Fibroblast of upper back skin (primary cell): ENCODE measurements around the gene PDIA2.
"Not testable (repeated sequence)": the region's sequence is repeated elsewhere in the genome, so short reads cannot be mapped to it uniquely, and the experiment has no call there.

Source experiments
- DNase-seq: peaks from one replicate; pipeline ENCODE4 v3.0.0-alpha.2; 2013

The PDIA2 gene

DNA sequence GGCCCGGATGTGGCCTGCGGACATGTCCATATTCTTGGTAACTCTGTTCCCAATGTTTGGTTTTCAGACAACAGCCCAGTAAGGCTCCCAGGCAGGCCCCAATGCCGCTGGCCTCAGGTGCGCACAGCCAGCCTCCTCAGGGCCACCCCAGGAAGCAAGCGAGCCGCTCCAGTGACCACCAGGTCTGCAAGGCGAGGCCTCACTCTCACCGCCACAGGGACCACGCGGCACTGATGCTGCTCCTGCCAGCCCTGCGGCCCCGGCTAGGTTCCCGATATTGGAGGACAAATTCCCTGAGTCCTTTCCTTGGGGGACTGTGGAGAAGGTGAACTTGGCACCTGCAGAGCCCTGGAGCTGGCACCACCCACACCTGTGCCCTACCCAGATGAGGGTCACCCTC is 19.0 kb downstream of the PDIA2 start:
- no peak for DNase-seq

DNA sequence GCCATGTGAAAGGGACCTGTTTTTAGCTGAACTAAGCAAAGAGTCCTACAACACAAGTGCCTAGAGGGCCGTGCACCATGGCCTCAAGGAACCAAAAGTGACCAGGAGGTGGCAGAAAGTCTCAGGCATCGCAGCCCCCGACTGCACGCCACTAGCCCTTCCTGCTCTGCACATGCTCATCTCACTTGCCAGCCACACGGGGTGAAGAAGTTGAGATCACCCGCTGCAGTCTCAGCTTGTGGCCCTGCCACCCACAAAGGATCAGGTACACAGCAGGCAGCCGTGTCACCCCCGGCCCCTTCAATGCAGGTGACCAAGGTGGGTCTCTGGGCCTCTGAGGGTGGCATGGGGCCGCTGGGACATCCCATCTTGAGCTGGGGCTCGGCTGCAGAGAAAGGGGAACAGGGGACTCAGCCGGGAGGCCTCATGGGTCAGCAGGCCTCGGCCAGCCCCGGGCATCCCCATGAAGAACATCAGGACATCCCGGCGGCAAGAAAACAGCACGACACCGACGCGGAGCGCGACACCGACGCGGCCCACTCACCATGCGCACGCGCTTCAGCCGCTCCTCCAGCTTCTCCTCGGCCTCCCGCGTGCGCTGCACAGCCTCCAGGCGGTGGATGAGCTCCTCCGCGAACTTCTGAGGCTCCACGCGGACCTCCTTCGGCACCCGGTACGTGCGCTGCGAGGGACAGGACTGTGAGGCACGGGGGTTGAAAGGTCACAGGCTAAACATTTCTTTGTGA is 21.0 kb downstream of the PDIA2 start:
- peak; percentile 1 for DNase-seq

DNA sequence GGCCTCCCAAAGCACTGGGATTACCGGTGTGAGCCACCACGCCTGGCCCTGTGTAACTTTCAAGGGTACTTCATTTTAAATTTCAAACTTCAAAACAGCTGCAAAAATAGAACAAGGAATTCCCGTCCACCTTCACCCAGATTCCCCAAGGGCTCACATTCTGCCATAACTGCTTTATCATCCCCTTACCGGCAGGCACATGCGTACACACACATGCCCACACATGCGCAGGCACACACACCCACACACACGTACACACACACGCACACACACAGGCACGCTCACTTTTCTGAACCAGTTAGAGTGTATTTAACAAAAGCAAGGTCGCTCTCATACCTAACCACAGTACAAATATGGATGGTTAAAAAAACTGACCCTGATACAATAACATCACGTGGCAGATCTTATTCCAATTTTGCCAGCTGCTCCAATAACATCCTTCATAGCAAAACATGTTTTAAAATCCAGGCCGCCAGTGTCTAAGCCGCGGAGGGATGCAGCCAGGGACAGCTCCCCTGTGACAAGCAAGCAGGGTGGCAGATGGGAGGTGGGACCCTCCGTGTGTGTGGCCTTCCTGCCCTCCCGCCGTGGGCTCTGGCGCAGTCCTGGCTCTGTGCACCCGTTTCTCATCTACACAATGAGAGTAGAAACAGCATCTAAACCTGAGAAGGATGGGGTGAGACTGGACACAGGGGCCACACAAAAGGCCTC is 23.1 kb downstream of the PDIA2 start:
- no peak for DNase-seq

DNA sequence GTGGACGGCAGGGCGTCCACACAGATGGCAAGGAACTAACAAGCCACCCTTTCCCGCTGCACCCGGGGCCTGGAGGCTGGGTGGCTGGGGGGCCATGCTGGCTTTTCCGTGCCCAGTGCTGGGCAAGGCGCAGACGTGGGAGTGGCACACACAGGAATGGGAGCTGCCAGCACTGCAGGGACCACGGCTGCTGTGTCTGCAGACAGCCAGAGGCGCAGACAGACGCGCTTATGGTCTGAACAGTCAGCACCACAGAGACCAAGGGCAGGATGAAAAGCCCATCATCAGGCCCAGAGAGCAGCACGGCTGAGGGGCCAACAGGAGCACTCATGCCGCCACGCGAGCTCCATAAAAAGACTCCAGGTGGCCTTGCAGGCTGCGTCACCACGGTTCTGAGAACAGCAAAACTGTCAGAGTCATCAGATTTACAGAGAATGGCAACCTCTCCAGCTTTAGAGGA is 24.0 kb downstream of the PDIA2 start:
- DNase-seq, result no peak

DNA sequence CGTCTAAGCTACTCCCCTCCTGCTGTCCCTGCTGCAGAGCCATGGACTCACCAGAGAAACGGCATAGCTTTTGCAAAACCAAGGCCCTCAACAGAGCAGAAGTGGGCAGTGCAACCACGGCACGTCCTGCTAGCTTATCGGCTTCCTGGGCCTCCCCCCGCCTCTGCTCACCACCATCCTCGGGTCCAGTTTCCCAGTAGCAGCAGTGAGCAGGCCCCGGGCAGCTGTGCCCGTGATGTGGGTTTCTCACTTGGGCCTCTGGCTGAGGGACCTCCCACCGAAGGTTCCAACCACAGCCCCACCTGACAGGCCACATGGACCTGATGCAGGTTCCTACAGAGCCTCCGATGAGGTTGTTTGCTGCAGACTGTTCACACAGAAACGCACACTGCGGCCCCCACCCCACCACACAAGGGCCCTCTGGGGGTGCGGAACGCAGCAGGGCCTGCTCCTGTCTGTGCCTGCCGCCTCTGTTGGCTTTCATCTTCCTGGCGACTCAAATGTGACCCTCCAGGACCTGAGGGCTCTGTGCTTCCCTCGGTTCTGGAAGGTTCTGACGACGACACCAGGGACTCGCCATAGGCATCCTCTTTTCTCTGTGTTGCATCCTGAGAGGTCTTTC is 24.8 kb downstream of the PDIA2 start:
- no peak for DNase-seq

DNA sequence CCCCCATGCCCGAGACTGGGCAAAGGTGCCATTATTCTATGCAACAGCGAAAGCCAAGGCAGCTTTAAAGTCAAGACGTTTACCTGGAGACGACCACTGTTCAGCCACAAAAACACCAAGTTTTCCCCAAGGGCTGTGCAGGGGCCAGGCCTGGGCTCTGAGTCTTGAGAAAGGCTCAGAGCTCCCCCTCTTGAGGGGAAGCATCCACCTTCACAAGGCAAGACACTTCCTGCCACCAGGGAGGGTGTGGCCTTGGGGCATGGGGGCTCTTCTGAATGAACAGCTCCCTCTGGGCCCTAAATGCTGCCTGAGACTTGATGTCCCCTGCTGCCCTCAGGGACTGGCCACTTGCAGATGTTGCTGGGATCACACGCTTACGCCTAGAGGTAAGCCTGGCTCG is 26.5 kb downstream of the PDIA2 start:
- DNase-seq, result no peak

DNA sequence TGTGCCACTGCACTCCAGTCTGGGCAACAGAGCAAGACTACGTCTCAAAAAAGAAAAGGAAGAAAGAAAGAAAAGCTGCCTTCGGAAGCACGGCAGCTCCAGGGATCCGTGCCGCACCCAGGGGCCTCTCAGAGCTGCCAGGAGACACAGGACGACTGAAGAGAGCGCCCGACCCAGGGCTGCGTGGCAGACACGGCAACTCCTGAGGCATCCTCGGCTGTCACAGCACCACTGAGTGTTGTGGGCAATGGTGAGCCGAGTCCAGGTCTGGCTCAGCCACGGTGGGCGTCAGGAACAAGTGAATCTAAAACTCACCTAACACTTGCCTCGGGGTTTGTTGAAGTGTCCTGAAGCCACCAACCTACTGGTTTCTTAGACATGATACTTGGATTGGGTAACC is 28.8 kb downstream of the PDIA2 start:
- no peak for DNase-seq

DNA sequence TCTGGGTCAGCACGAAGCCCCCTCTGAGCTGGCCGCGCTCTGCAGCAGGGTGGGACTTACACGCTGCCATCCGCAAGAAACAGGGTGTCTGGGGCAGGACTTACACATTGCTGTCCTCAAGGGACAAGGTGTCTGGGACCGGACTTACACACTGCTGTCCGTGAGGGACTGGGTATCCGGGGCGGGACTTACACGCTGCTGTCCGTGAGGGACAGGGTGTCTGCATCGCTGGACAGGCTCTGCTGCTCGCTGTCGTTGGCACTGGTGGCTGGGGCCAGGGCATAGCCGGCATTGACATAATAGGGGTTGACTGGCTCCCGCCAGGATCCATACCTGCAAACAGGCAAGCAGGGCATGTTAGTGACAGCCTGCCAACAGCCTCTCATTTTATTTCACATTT is 31.4 kb downstream of the PDIA2 start:
- DNase-seq, result no peak

DNA sequence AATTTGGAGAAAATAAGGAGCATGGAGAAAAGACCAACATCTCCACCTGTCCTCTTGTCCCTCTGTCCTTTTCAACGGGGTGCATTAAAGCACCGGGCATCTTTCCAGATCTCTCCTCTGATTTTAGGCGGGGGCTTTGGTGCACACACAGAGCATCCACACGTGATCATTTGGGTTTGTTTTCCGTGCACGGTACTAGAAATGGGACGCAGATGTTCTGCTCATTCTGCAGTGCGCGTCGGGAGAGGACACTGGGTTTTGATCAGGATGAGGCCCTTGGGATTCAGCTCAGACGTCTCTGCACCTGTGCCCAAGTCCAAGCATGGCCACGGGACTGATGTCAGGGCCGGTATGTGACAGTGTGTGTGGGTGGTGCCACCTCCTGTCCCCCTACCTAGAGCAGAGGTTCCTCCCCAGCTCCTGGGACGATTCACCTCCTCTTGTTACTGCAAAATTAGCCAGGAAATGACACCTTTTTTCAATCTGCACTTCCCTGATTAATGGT is 31.9 kb downstream of the PDIA2 start:
- DNase-seq, result no peak

DNA sequence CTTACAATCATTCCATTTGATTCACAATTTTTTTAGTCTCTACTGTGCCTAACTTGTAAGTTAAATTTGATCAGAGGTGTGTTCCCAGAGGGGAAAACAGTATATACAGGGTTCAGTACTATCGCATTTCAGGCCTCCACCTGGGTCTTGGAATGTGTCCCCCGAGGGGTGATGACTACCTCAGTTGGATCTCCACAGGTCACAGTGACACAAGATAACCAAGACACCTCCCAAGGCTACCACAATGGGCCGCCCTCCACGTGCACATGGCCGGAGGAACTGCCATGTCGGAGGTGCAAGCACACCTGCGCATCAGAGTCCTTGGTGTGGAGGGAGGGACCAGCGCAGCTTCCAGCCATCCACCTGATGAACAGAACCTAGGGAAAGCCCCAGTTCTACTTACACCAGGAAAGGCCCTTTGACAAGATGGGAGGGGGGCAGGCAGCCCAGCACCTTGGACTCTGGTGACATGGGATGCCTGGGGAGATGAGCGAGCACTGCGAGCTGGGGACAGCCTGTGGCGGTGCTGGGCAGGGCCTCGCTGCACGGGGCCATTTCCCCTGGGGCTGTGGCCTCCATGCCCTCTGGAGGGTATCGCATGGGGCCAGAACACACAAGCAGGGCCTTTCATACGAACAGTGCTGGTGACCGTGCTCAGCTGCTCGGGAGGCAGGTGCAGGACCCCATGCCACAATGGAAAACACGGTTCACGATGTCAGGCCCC is 33.9 kb downstream of the PDIA2 start:
- no peak for DNase-seq

DNA sequence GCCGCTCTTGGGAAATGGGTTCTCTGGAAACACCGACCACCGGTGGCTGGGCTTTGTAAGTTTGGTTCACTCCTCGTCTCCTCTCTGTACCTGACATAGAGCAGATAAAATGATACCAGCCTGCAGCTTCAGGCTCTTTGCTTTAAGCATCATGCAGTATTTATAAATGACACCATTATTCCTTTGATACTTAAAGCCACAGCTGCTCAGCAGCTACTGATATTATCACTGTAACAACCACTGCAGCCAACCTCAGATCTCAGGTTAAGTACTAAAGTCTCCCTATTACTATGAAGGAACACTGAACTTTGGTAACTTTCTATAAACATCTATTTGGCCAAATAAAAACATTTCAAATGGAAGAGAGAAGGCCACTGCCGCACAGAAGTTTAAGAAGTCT is 34.6 kb downstream of the PDIA2 start:
- DNase-seq, result no peak

DNA sequence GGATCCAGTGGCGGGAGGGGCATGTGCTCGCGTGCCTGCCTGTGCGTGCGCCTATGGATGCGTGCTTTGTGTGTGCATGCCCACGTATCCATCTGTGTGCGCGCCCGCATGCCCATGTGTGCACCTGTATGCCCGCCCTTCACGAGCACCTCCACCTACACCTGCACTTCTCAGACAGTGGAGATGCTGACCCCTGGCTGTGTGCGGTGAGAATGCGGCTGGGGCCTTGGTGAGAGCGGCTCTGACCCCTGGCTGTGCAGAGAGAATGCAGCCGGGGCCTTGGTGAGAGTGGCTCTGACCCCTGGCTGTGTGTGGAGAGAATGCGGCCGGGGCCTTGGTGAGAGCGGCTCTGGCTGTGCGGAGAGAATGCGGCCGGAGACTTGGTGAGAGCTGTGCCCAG is 35.7 kb downstream of the PDIA2 start:
- no peak for DNase-seq

DNA sequence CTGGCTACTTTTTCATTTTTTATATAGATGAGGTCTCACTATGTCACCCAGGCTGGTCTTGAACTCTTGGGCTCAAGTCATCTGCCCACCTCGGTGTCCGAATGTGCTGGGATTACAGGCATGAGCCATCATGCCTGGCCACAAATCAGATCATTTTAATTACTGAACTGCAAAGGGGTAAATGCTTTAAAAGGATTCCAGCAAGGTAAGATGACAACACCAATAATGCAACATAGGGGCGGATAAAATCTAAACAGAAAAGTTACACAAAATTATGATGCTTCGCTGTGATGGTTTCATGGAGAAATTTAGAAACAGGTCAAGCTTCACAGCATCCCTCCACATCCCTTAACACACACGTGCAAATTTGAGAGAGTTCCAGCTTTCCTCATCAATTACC is 37.2 kb downstream of the PDIA2 start:
- no peak for DNase-seq

DNA sequence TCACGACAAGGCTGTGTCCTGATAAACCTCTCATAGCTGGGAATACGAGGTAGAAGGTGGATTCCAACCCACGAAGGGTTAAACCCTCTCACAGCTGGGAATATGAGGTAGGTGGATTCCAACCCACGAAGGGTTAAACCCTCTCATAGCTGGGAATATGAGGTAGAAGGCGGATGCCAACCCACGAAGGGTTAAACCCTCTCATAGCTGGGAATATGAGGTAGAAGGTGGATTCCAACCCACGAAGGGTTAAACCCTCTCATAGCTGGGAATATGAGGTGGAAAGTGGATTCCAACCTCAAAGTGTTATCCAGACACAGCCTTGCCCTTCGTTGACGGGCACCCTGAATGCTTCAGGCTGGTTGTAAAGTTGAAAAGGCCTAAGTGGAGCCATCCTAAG is 38.6 kb downstream of the PDIA2 start:
- DNase-seq, result no peak

DNA sequence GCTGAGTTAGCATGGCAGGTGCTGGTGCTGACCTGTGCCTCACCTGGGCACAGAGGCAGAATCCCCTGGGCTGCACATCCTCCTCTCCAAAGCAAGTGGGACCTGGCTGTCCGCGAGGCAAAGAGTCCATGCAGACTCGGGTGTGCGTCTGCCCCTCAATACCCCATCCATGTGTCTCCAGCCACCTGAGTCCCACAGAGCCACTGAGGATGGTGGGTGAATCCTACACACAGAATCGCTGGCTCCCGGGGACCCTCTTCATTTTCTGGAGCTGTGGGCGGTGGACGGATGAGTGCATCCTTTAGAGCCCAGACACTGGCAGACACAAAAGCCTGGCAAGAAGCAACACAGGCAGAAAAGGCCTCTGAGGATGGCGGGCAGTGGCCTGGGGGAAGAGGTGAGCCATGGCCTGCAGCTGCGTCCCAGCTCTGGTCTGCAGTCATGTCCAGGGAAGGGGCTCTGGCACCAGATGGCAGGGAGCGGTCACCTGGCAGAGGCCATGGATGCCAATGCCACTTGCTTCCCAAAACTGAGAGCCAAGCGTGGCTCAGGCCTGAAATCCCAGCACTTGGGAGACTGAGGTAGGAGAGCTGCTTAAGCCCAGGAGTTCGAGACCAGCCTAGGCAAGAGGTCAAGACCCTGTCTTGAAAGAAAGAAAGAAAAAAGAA is 39.6 kb downstream of the PDIA2 start:
- no peak for DNase-seq

DNA sequence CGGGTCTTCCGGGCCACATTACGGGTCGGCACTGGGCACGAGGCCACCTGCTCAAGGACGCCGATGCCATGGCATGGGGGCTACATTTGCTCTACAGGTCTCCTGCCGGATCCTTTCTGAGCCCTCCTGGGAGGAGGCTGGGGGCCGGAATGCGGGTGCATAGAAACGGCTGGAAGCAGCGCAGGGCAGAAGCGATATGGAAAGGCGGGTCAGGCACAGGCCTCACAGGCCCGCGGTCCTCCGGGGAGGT is 41.2 kb downstream of the PDIA2 start:
- DNase-seq, result no peak

DNA sequence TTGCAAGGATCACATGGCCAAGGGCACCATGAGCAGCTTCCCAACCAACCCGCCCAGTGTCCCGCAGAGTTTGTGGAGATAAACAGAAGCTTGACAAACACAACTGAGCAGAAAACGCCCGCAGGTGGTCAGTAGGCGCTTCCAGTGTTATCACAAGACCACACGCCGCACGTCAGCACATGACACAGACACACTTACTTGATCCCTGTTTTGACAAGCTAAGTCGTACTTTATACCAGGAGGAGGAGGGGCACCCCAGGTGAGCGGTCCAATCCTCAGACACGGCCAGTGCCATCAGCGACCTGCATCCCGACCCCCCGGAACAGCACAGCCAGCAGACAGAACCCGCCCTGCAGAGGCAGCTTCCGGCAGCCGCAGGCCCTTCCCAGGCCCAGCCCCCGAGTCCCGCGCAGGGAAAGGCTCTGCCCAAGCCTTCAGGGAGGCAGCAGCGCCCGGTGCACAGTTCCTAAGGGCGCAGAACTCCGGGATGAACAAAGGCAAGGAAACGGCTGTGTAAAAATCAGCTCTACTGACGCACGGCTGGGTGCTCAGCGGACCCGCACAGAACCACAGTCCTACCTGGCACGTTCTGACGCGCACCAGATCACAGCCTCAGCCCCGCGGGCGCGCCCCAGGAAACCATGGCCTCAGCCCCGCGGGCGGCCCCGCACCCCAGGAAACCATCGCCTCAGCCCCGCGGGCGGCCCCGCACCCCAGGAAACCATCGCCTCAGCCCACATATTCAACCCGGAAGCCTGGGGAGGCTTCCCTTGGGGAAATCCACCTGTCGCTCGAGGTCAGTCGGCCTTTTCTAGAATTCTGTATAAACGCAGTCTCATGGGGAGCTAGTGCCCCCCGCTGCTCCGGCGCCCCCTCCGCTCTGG is 41.7 kb downstream of the PDIA2 start:
- no peak for DNase-seq

DNA sequence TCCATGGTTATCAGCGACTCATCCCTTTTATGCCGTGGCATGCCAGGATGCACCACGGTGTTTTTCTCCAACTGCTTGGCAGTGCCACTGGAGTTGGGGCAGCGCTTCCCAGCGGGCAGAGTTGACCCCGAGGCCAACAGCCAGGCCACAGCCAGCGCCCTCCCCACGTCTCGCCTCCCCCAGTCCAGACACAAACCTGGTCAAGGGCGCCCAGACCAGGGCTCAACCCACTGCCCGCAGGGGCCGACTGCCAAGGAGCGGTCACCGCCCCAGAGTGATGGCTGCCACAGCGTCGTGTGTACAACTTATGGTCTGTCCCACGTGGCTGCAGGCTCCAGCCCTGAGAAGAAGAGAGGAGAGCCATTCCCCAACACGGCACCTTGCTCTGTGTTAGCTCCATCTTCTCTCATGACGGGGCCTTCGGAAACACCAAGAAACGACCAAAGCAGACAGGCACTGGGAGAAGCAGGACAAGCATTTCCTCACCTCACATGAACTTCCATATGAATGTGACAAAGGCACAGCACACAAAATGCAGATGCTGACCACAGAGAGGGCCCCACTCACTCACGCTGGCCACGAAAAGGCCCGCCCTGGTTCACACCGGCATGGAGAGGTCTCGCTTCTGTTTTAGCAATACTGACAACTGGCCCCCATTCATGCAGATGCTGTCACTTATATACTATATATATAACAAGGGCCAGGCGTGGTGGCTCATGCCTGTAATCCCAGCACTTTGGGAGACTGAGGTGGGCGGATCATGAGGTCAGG is 42.6 kb downstream of the PDIA2 start:
- no peak for DNase-seq

DNA sequence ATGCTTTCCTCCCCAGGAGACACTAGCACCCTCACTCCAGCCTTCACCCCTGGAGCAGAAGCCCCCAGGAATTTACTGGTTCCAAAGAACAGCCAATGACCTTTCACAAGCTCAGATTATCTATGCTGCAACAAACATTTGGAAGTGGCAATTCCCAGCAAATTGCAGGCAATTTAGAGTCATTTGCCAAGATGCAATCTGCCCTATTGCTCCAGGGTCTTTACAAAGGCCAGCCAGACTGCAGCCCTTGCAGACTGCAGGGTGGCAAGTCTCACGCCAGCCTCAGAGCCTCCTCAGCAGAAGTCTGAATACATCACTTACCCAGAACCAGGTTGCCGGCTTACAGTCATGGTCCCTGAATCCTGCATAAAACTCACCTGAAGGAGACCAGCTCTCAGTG is 47.8 kb downstream of the PDIA2 start:
- no peak for DNase-seq

DNA sequence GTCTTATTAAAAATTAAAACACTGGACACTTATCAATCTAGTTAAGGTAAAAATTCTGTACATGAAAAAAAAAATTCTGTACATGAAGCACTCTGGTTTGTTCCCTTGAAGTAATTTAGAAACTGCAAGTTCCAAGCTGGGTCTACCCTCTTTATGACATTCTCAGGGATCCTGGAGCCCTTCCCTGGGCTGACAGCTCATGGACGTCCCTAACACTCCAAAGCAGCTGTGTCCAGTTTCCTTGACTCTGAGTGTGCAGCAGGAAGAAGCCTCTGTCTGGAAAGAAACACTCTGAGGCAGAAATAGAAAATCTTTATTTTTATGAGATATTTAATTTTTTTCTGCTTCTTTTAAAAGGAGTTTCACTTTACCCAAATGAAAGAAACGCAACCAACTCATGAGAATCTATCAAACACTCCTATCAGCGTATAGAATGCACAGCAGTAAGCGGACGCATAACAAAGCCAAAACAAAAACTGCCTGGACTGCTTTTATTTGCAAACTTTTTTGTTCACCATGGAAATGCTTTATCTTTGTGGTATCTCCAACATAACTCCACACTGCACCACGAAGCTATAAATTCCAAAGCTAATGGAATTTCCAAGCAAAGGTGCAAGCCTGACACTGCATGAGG is 48.3 kb downstream of the PDIA2 start:
- DNase-seq, result not testable (repeated sequence)
